H1 (cell line): ENCODE results near the gene GALNT7.

Source experiments
- CREB1 ChIP-seq: IDR thresholded peaks from 2 replicates; pipeline ENCODE4 v1.6.1; 2012; ENCODE audit warnings: inconsistent platforms
- MAFK ChIP-seq: IDR thresholded peaks from 2 replicates; pipeline ENCODE4 v1.6.1; 2012; ENCODE audit warnings: low read depth, mild to moderate bottlenecking, improper control_type of control experiment, low read length
- RAD21 ChIP-seq, 2 experiments: IDR thresholded peaks in 1 of 2; conservative IDR thresholded peaks in 1 of 2; 2 replicates each; pipeline ENCODE4 v1.6.1; 2011; ENCODE audit warnings: low read depth in 2 of 2, low read length in 2 of 2, improper control_type of control experiment in 1 of 2, inconsistent platforms in 1 of 2, mild to moderate bottlenecking in 1 of 2, moderate library complexity in 1 of 2

DNA sequence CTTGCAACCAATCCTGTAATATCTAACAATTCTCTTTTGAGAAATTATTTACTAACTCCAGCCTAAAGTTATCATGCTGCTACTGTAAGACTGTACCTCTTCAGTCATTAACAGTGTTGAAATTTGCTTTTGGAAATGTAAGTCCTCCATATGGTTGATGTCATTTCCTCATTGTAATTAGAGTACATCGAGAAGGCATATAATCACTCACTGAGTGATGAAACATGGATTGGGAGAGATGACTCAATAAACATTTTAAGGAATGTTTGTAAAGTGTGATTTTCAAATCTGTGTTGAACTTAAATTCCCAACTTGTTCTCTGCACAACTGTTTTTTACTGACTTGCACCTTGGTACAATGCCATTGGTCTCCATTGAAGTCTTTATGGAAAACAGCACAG, 104.4 kb downstream of the GALNT7 start:
- TF ChIP-seq CREB1: no peak
- TF ChIP-seq MAFK: no peak
- no peak for TF ChIP-seq RAD21 (IDR thresholded peaks at IDR 0.05 in 1 of 2, conservative IDR thresholded peaks at IDR 0.05 in 1 of 2; ENCODE audit: low read depth in 2 of 2, low read length in 2 of 2)
